OCI-LY7 (cell line): ENCODE data around the gene UCK1.

ENCODE experiments used
- CTCF ChIP-seq: fragments of 200-600 bp; sonication (generic); conservative IDR thresholded peaks from 2 replicates; pipeline ENCODE4 v1.5.1; 2014; ENCODE audit warnings: mild to moderate bottlenecking, antibody characterized with exemption, low read length, moderate library complexity, mixed read lengths
- EZH2phosphoT487 ChIP-seq: fragments of 200-600 bp; sonication (generic); IDR thresholded peaks from 2 replicates; pipeline ENCODE4 v1.6.1; 2018; ENCODE audit warnings: low read depth, borderline replicate concordance, mild to moderate bottlenecking, mixed run types, antibody characterized with exemption, low read length, moderate library complexity, mixed read lengths

- no peak for TF ChIP-seq CTCF
- TF ChIP-seq EZH2phosphoT487 = no peak
Measured at GRCh38 chr9:131494296-131494870, 36.7 kb downstream of the UCK1 start.
